K562 (cell line): Measurements from ENCODE around the gene ZER1. TPM values are rescaled to one million over a fixed set of nuclear protein-coding genes. Genes with fewer than 3 reads are reported as not detected.
A peak's percentile ranks its signal among the peaks of the same experiment; 100 is the strongest.

Source experiments
- ATAC-seq: fragments of 200-7000 bp; cut with Tn5 transposase; 3 replicates; pipeline ENCODE4 v1.9.1; 2020; ENCODE audit warnings: moderate library complexity
- BruUV-seq: library from RNA; stranded (reverse); fragments of 400-500 nt; replicated peaks from 2 replicates; lab custom pipeline; 2021; lab: Mats Ljungman, UMichigan
- CTCF ChIA-PET: fragments of 300-600 bp; formaldehyde crosslinking; extraction: SDS; loops from one replicate; lab custom pipeline; 2021; ENCODE audit warnings: low intra/inter-chr PET ratio; lab: Yijun Ruan, JAX
- POLR2A ChIA-PET: fragments of 300-600, 350-650 bp; sonication (Branson Sonifier 250); formaldehyde crosslinking; extraction: SDS; loops from one replicate; lab custom pipeline; 2021; ENCODE audit warnings: antibody characterized with exemption, inconsistent platforms; lab: Yijun Ruan, JAX
- DNase-seq, 4 experiments: peaks; one replicate each; pipeline versions ENCODE4 v3.0.0 to v3.0.0-alpha.2; 2011 to 2018; ENCODE audit warnings: low spot score in 3 of 4, mixed read lengths in 3 of 4; ENCODE audit errors: extremely low read depth in 1 of 4
- FAIRE-seq: peaks from 2 replicates; lab custom pipeline; 2011; peaks lifted over from hg19 to GRCh38; lab: Jason Lieb, UNC
- H2AFZ ChIP-seq: 2 replicates; pipeline ENCODE4 v1.6.0; 2011; ENCODE audit warnings: low read depth, low read length, control low read depth, inconsistent platforms
- H3K27ac ChIP-seq: fragments of 200-600 bp; 3 replicates; pipeline ENCODE4 v1.8.0; 2011; ENCODE audit warnings: low read depth, mild to moderate bottlenecking, control low read depth, inconsistent platforms, low read length, moderate library complexity, mixed read lengths; ENCODE audit errors: extremely low read depth
- H3K27me3 ChIP-seq, 2 experiments: fragments of 300-600 bp in 1 of 2; 2 replicates in 1 of 2; 3 replicates in 1 of 2; pipeline versions ENCODE4 v1.6.0 to v1.8.0; 2011; ENCODE audit warnings: inconsistent platforms in 2 of 2, low read length in 2 of 2, mild to moderate bottlenecking in 1 of 2, mixed read lengths in 1 of 2, moderate library complexity in 1 of 2; ENCODE audit not compliant: control insufficient read depth in 2 of 2, insufficient read depth in 2 of 2
- H3K36me3 ChIP-seq: fragments of 300-600 bp; 3 replicates; pipeline ENCODE4 v1.8.0; 2011; ENCODE audit warnings: mild to moderate bottlenecking, low read length, inconsistent platforms; ENCODE audit not compliant: control insufficient read depth, insufficient read depth
- H3K4me1 ChIP-seq, 2 experiments: fragments of 200-600 bp in 1 of 2; replicated peaks in 1 of 2; 2 replicates in 1 of 2; 3 replicates in 1 of 2; pipeline versions ENCODE4 v1.5.1 to v1.8.0; 2011; ENCODE audit warnings: inconsistent platforms in 2 of 2, low read length in 2 of 2, mild to moderate bottlenecking in 1 of 2, mixed read lengths in 1 of 2, moderate library complexity in 1 of 2; ENCODE audit not compliant: control insufficient read depth in 2 of 2, insufficient read depth in 2 of 2
- H3K4me2 ChIP-seq: 2 replicates; pipeline ENCODE4 v1.6.1; 2011; ENCODE audit warnings: low read length, control low read depth, inconsistent platforms, mixed read lengths; ENCODE audit not compliant: insufficient read depth
- H3K4me3 ChIP-seq: fragments of 200-600 bp; sonication (generic), shearing (Covaris generic); 2 replicates; pipeline ENCODE4 v1.5.1; 2016; ENCODE audit warnings: control low read depth, inconsistent platforms
- H3K79me2 ChIP-seq: fragments of 200-600 bp; 3 replicates; pipeline ENCODE4 v1.8.0; 2011; ENCODE audit warnings: low read length, inconsistent platforms; ENCODE audit not compliant: control insufficient read depth, insufficient read depth
- H3K9ac ChIP-seq, 2 experiments: 2 replicates each; pipeline versions ENCODE4 v1.6.0 to v1.6.1; 2011; ENCODE audit warnings: low read depth in 2 of 2, low read length in 2 of 2, control low read depth in 1 of 2, inconsistent platforms in 1 of 2, mild to moderate bottlenecking in 1 of 2, mixed read lengths in 1 of 2; ENCODE audit not compliant: insufficient read depth in 1 of 2
- H3K9me1 ChIP-seq: one replicate; pipeline ENCODE4 v1.6.0; 2011; ENCODE audit warnings: inconsistent platforms, mild to moderate bottlenecking, low read length, moderate library complexity; ENCODE audit not compliant: control insufficient read depth, insufficient read depth
- H3K9me3 ChIP-seq: replicated peaks from 2 replicates; pipeline ENCODE4 v1.5.1; 2011; ENCODE audit warnings: low read depth, low read length, inconsistent platforms; ENCODE audit not compliant: control insufficient read depth, insufficient read depth
- H4K20me1 ChIP-seq: replicated peaks from 2 replicates; pipeline ENCODE4 v1.6.1; 2011; ENCODE audit warnings: low read length, inconsistent platforms, mixed read lengths; ENCODE audit not compliant: control insufficient read depth, insufficient read depth
- CHD2 ChIP-seq: IDR thresholded peaks from 2 replicates; pipeline ENCODE4 v1.6.1; 2011; ENCODE audit warnings: low read depth, low read length
- FOXJ2 ChIP-seq: fragments of 200-800 bp; sonication (Bioruptor generic); IDR thresholded peaks from 2 replicates; pipeline ENCODE4 v1.6.1; 2016; ENCODE audit warnings: missing genetic modification characterization, missing compliant biosample characterization
- HNRNPH1 ChIP-seq: fragments of 200-400 bp; formaldehyde crosslinking; optimal IDR thresholded peaks from 2 replicates; pipeline ENCODE3; 2017; ENCODE audit warnings: low read depth, mild to moderate bottlenecking, low read length, moderate library complexity
- HNRNPL ChIP-seq: fragments of 200-400 bp; formaldehyde crosslinking; IDR thresholded peaks from 2 replicates; pipeline ENCODE4 v1.6.1; 2017; ENCODE audit warnings: low read depth, mild to moderate bottlenecking, low read length
- PHB2 ChIP-seq: fragments of 450-650 bp; IDR thresholded peaks from 2 replicates; pipeline ENCODE4 v1.6.1; 2017; ENCODE audit warnings: low read depth
- RBFOX2 ChIP-seq: fragments of 200-400 bp; formaldehyde crosslinking; IDR thresholded peaks from 2 replicates; pipeline ENCODE4 v1.6.1; 2017; ENCODE audit warnings: low read depth, mild to moderate bottlenecking, low read length, moderate library complexity
- SP2 ChIP-seq: IDR thresholded peaks from 2 replicates; pipeline ENCODE4 v1.6.1; 2011; ENCODE audit warnings: mild to moderate bottlenecking, low read depth, low read length, moderate library complexity; ENCODE audit not compliant: poor library complexity, severe bottlenecking; ENCODE audit errors: extremely low read depth
- WGBS: fragments of 100-300 bp; shearing (Covaris generic); methylation state at CpG from one replicate; pipeline ENCODE4 v1.1.6; 2016; ENCODE audit warnings: low coverage, mixed read lengths; ENCODE audit not compliant: insufficient coverage; ENCODE audit errors: missing lambda C conversion rate; 5-methylcytosine and 5-hydroxymethylcytosine counted together
- in situ Hi-C: fragments of 300-500 bp; cut with MboI; formaldehyde crosslinking; loops from 4 replicates; pipeline ENCODE4 v1.15.0; 2018; ENCODE audit warnings: inconsistent platforms, mixed read lengths
- intact Hi-C: fragments of 100-400 bp; cut with micrococcal nuclease; formaldehyde crosslinking; loops from 2 replicates; pipeline ENCODE4 v1.14.2; 2022
- polyA plus RNA-seq, 8 experiments: library from polyadenylated mRNA; depleted of rRNA in 4 of 8; stranded (reverse) in 5 of 8; unstranded in 3 of 8; fragments of >200 nt; fragmentation: Nextera tagmentation in 2 of 8; fragmentation: Illumina TruSeq in 1 of 8; extraction: Ambion mirVana in 2 of 8; extraction: Trizol in 1 of 8; gene quantifications; 2 replicates each; pipeline versions ENCODE4 v1.2.1 to v1.2.3, GENCODE V29; 2011 to 2014; ENCODE audit warnings: inconsistent platforms in 1 of 8, missing spikeins in 1 of 8
- total RNA-seq, 7 experiments: library from RNA; depleted of rRNA in 6 of 7; stranded (reverse); fragments of >200 nt in 6 of 7; fragmentation: Illumina TruSeq in 2 of 7; extraction: Trizol in 2 of 7; gene quantifications; 2 replicates each; pipeline versions ENCODE4 v1.2.1 to v1.2.3, GENCODE V29; 2011 to 2021; ENCODE audit warnings: low replicate concordance in 1 of 7
- TF ChIP-seq, protein P1 (sequence below): fragments of 450-650 bp; IDR thresholded peaks from 2 replicates; pipeline ENCODE4 v1.6.1; 2014; ENCODE audit warnings: low read depth, mild to moderate bottlenecking, moderate library complexity, borderline replicate concordance
- TF ChIP-seq, protein P2 (sequence below): sonication (generic); formaldehyde crosslinking; IDR thresholded peaks from 2 replicates; pipeline ENCODE4 v1.8.0; 2022; ENCODE audit warnings: missing genetic modification reagents, mild to moderate bottlenecking, borderline replicate concordance
- TF ChIP-seq, protein P3 (sequence below): fragments of 450-650 bp; IDR thresholded peaks from 2 replicates; pipeline ENCODE4 v1.6.1; 2017; ENCODE audit warnings: antibody characterized with exemption
- TF ChIP-seq, protein P4 (sequence below): fragments of 450-650 bp; IDR thresholded peaks from 2 replicates; pipeline ENCODE4 v1.6.1; 2016

Gene ZER1
- total and polyA plus RNA-seq, 9 of the 15 experiments (the other 6 are each of a cell fraction or from before 2014, with no cell fraction given), result 0.07 to 10.7 (median 6.2) TPM

DNA sequence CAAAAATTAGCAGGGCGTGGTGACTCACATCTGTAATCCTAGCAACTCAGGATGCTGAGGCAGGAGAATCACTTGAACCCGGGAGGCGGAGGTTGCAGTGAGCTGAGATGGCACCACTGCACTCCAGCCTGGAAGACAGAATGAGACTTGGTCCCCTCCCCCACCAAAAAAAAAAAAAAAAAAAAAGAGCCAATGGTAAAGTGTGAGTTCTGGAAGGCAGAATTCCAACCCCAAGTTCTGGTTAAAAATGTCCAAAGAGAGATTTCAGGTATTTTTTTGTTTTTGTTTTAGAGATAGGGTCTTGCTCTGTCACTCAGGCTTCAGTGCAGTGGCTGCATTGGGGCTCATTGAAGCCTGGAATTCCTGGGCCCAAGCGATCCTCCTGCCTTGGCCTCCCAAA lies 84.3 kb downstream of the ZER1 start:
- intact Hi-C loops, result loop anchor here (10.0 kb wide), 2 partner anchors 413 to 493 kb away; partner anchors contain the start of genes CIZ1, GOLGA2 and SWI5
- TF ChIP-seq RBFOX2, result no peak
- no peak for TF ChIP-seq HNRNPH1
- TF ChIP-seq, protein P1, sequence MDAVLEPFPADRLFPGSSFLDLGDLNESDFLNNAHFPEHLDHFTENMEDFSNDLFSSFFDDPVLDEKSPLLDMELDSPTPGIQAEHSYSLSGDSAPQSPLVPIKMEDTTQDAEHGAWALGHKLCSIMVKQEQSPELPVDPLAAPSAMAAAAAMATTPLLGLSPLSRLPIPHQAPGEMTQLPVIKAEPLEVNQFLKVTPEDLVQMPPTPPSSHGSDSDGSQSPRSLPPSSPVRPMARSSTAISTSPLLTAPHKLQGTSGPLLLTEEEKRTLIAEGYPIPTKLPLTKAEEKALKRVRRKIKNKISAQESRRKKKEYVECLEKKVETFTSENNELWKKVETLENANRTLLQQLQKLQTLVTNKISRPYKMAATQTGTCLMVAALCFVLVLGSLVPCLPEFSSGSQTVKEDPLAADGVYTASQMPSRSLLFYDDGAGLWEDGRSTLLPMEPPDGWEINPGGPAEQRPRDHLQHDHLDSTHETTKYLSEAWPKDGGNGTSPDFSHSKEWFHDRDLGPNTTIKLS, result no peak
- no peak for TF ChIP-seq PHB2
- TF ChIP-seq CHD2, result no peak
- no peak for TF ChIP-seq HNRNPL
- TF ChIP-seq, protein P2, sequence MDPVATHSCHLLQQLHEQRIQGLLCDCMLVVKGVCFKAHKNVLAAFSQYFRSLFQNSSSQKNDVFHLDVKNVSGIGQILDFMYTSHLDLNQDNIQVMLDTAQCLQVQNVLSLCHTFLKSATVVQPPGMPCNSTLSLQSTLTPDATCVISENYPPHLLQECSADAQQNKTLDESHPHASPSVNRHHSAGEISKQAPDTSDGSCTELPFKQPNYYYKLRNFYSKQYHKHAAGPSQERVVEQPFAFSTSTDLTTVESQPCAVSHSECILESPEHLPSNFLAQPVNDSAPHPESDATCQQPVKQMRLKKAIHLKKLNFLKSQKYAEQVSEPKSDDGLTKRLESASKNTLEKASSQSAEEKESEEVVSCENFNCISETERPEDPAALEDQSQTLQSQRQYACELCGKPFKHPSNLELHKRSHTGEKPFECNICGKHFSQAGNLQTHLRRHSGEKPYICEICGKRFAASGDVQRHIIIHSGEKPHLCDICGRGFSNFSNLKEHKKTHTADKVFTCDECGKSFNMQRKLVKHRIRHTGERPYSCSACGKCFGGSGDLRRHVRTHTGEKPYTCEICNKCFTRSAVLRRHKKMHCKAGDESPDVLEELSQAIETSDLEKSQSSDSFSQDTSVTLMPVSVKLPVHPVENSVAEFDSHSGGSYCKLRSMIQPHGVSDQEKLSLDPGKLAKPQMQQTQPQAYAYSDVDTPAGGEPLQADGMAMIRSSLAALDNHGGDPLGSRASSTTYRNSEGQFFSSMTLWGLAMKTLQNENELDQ (CRISPR knock-in tag), result no peak
- TF ChIP-seq, protein P3, sequence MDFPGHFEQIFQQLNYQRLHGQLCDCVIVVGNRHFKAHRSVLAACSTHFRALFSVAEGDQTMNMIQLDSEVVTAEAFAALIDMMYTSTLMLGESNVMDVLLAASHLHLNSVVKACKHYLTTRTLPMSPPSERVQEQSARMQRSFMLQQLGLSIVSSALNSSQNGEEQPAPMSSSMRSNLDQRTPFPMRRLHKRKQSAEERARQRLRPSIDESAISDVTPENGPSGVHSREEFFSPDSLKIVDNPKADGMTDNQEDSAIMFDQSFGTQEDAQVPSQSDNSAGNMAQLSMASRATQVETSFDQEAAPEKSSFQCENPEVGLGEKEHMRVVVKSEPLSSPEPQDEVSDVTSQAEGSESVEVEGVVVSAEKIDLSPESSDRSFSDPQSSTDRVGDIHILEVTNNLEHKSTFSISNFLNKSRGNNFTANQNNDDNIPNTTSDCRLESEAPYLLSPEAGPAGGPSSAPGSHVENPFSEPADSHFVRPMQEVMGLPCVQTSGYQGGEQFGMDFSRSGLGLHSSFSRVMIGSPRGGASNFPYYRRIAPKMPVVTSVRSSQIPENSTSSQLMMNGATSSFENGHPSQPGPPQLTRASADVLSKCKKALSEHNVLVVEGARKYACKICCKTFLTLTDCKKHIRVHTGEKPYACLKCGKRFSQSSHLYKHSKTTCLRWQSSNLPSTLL, result no peak
- TF ChIP-seq FOXJ2, result no peak
- TF ChIP-seq, protein P4, sequence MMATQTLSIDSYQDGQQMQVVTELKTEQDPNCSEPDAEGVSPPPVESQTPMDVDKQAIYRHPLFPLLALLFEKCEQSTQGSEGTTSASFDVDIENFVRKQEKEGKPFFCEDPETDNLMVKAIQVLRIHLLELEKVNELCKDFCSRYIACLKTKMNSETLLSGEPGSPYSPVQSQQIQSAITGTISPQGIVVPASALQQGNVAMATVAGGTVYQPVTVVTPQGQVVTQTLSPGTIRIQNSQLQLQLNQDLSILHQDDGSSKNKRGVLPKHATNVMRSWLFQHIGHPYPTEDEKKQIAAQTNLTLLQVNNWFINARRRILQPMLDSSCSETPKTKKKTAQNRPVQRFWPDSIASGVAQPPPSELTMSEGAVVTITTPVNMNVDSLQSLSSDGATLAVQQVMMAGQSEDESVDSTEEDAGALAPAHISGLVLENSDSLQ, result peak; percentile 66
- no peak for TF ChIP-seq SP2

More for the DNA sequence above, 84.3 kb downstream of the ZER1 start:
- ATAC-seq (no peak), DNase-seq (no peak), FAIRE-seq (no peak)
- no peaks in the 10 kb centered on the region for H3K27me3 ChIP-seq
- H3K4me2 ChIP-seq, result no peak overlapping the region
- H3K4me1 ChIP-seq, result peaks cover 27 to 36% of the 10 kb centered on the region in 2 experiments
- H3K9me3 ChIP-seq, result no peaks in the 10 kb centered on the region
- H3K36me3 ChIP-seq, result peaks cover 24% of the 10 kb centered on the region
- ChIA-PET CTCF (no interaction called here), POLR2A (interaction anchor here (0.8 to 1.2 kb wide), 2 partner anchors 9 to 373 kb away, joined by 3 to 5 read pairs; no protein-coding TSS in a partner anchor)
- in situ Hi-C loops, result no loop called here
- BruUV-seq, result no TSS peak
- no peak overlapping the region for H3K9ac ChIP-seq
- 85% methylated on average over 4 of the region's 4 CpGs for WGBS
- H3K27ac ChIP-seq, result no peak overlapping the region
- H3K79me2 ChIP-seq, result peaks cover 38% of the 10 kb centered on the region
- no peaks in the 10 kb centered on the region for H3K9me1 ChIP-seq
- H2AFZ ChIP-seq, result 0 out of 2 replicates have a peak overlapping the region, but pooled peaks have one; percentile 96
- peaks cover 14% of the 10 kb centered on the region for H4K20me1 ChIP-seq
- H3K4me3 ChIP-seq, result no peak overlapping the region
